Mucosa of rectum (tissue), 2 donors: ENCODE results near the gene GBX2.

Source experiments
- H3K27ac ChIP-seq, 2 donors: one replicate each; pipeline ENCODE4 v1.7.0; 2013; ENCODE audit warnings: inconsistent platforms in 2 of 2, low read depth in 2 of 2, low read length in 2 of 2
- H3K27me3 ChIP-seq, 2 donors: one replicate each; pipeline ENCODE4 v1.7.0; 2013; ENCODE audit warnings: low read length in 2 of 2; ENCODE audit not compliant: control insufficient read depth in 2 of 2, insufficient read depth in 2 of 2
- H3K36me3 ChIP-seq, 2 donors: one replicate each; pipeline ENCODE4 v1.7.0; 2013; ENCODE audit warnings: low read length in 2 of 2; ENCODE audit not compliant: control insufficient read depth in 2 of 2, insufficient read depth in 2 of 2
- H3K4me1 ChIP-seq, 2 donors: one replicate each; pipeline ENCODE4 v1.7.0; 2013; ENCODE audit warnings: low read length in 2 of 2, mild to moderate bottlenecking in 1 of 2; ENCODE audit not compliant: control insufficient read depth in 2 of 2, insufficient read depth in 2 of 2
- H3K4me3 ChIP-seq, 2 donors: one replicate each; pipeline ENCODE4 v1.7.0; 2013; ENCODE audit warnings: low read length in 2 of 2
- H3K9ac ChIP-seq, 2 donors: one replicate each; pipeline ENCODE4 v1.7.0; 2013; ENCODE audit warnings: low read length in 2 of 2, low read depth in 1 of 2, mild to moderate bottlenecking in 1 of 2
- H3K9me3 ChIP-seq, 2 donors: one replicate each; pipeline ENCODE4 v1.7.0; 2013; ENCODE audit warnings: low read length in 2 of 2; ENCODE audit not compliant: control insufficient read depth in 2 of 2
- donor health status: healthy.
- donor health status: Normal muscosa, but diverticular disease.

The GBX2 gene

DNA sequence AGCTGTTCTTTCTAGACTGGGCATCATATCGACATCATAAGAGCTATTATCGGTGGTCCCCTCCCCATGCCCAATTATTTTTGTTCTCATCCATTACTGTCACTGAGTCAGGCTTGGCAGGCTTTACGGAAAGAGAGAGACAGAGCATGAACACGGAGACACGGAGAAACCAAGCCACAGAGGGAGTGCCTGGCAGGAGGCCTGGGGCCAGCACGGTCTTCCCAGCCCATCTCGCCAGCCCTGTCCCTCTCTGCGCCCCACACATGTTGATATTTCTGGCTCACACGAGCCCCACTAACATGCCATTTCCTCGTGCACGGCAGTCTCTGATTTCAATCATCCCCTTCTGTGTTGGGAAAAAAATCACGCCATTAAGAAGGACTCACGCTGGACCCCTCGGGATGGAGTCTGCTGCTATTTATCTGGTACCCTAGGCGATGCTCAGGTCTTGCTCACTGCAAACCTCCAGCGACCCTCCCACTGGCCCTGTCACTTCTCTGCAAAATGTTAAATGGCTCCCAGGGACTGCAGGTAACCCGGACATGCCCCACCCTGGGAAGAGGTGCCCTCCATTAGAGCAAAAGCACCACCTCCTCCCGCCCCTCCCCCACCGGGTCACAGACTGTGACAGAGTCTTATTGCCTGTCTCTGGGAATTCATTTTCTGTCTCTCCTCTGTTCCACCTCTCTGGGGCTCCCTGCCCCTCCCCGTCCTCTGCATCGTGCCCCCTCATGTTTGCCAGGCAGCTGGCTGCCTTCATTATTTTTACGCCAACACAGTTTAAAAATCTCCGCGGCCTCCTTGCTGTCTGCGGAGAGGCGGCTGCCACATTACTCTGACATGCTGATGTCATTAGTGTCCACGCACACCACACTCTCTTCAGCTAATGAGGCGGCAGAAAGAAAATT lies 40.1 kb upstream of the GBX2 start:
- Histone ChIP-seq H3K4me3 (no peak overlapping the region), H3K27me3 (peaks cover 5 to 6% of the 10 kb centered on the region in 2 donors), H3K9ac (no peak overlapping the region), H3K36me3 (no peaks in the 10 kb centered on the region), H3K27ac (no peak overlapping the region), H3K4me1 (no peaks in the 10 kb centered on the region), H3K9me3 (peaks cover 0 to 5% of the 10 kb centered on the region in 2 donors)

DNA sequence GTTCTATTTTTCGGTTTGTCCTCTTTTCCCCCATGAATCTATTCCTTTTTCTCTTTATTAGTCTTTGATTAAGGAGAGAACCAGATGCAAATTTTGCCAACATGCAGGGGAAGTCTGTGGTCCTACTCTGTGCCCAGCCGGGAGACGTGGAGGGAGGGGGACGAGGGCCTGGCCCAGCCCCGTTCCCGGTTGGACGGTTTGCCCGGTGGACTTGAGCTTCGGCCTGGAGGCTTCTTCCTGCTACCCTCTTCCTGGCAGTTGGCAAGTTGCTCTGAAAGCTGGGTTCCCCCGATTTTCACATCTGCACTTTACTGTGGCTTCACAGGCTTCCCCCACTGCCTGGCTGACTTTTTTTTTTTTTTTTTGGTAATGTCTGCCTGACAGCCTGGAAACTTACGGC lies 39.3 kb upstream of the GBX2 start:
- H3K27ac ChIP-seq, result no peak overlapping the region
- peaks cover 5 to 6% of the 10 kb centered on the region in 2 donors for H3K27me3 ChIP-seq
- no peaks in the 10 kb centered on the region for H3K4me1 ChIP-seq
- no peak overlapping the region for H3K4me3 ChIP-seq
- no peaks in the 10 kb centered on the region for H3K36me3 ChIP-seq
- no peak overlapping the region for H3K9ac ChIP-seq
- peaks cover 0 to 5% of the 10 kb centered on the region in 2 donors for H3K9me3 ChIP-seq

DNA sequence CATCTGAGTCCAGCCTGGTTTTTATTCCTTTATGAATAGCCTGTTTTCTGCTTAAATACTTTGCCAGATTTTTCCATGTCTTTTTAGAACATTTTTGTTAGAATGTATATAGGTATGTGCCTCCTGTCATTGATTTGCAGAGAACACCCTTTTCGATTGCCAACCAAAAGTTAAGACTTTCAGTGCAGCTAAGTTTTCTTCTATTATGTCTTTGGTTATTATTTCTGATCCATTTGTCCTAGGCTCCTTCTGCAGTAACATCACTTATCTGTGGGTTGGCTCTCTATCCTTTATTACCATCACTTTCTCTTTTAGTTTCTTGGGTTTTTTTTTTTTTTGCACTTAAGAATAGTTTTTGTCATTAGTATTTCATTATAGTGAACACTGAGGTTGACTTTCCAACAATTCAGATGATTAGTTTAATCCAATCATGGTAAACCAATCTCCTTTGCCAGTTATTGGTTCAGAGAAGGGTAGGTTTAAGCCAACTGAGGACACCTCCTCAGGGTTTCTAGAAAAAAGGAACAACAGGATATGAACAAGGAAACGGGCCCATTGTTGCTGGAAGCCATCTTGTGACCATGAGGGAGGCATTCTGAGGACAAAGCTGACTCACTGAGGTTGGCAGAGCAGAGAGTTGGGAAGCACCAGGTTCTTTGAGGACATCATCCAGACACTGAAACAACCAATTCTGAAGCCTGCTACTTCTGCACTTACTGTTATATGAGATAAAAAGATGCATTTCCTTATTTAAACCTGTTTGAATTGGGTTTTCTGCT lies 37.9 kb upstream of the GBX2 start:
- no peak overlapping the region for H3K27ac ChIP-seq
- peaks cover 5 to 6% of the 10 kb centered on the region in 2 donors for H3K27me3 ChIP-seq
- H3K9ac ChIP-seq, result no peak overlapping the region
- H3K4me1 ChIP-seq, result no peaks in the 10 kb centered on the region
- peaks cover 0 to 5% of the 10 kb centered on the region in 2 donors for H3K9me3 ChIP-seq
- no peaks in the 10 kb centered on the region for H3K36me3 ChIP-seq
- H3K4me3 ChIP-seq, result no peak overlapping the region

DNA sequence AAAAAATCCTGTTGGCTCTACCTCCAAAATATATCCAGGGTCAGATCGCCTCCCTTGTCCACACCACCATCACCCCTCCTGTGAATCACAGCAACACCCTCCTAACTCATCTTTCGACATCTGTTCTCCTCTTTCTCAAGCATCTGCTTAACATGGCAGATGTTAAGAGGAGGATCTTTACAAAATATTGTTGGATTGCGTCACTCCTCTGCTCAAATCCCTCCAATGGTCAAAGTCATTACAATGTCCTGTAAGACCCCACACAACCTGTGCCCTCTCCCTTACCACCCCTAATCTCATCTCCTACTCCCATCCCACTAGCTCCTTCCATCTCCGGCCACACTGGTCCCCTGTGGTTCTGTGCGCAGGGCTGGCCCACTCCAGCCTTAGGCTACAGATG lies 36.8 kb upstream of the GBX2 start:
- H3K4me1 ChIP-seq, result no peaks in the 10 kb centered on the region
- peaks cover 0 to 5% of the 10 kb centered on the region in 2 donors for H3K9me3 ChIP-seq
- H3K4me3 ChIP-seq, result no peak overlapping the region
- H3K9ac ChIP-seq, result no peak overlapping the region
- no peaks in the 10 kb centered on the region for H3K36me3 ChIP-seq
- H3K27me3 ChIP-seq, result peaks cover 3 to 8% of the 10 kb centered on the region in 2 donors
- H3K27ac ChIP-seq, result no peak overlapping the region

DNA sequence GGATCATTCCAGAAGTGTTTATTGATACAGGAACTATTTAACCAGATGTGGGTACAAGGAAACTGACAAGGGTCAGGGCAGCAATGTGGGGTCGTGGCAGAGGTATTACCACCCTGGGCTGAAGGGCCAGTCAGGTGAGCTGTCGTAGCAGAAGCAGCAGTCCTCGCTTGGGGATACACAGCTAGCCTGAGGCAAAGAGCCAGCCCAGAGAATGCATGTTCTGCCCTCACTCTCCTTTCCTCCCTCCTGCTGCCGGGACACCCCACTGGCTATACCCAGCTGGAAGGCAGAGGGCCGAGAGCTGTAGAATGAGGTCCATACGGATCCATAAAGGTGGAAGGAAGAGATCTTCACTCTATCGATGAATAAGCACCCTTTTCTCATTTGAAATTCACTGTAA lies 32.2 kb upstream of the GBX2 start:
- Histone ChIP-seq H3K4me3 (no peak overlapping the region), H3K9me3 (peaks cover 0 to 3% of the 10 kb centered on the region in 2 donors), H3K9ac (no peak overlapping the region), H3K36me3 (no peaks in the 10 kb centered on the region), H3K4me1 (no peaks in the 10 kb centered on the region), H3K27ac (no peak overlapping the region), H3K27me3 (peaks cover 0 to 2% of the 10 kb centered on the region in 2 donors)

DNA sequence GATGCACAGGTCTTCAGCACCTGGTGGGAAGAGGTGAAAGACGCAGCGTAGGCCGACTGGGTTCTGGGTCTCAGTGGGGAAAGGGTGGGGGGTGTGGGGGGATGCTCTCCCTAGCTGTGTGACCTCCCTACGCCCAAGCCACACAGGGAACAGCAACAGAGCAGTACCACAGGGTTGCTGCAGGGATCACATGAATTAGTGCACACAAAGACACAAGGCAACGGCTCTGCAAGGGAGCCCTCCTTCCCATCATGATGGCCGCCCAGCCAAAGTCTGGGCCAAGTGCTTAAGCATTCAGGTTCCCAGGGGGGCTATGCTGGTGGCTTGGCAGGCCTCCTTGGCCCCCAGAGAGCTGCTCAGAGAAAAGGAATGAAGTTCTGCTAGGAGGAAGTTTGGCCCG lies 28.2 kb upstream of the GBX2 start:
- H3K27ac ChIP-seq, result no peak overlapping the region
- H3K4me1 ChIP-seq, result no peaks in the 10 kb centered on the region
- no peak overlapping the region for H3K4me3 ChIP-seq
- H3K27me3 ChIP-seq, result peaks cover 0 to 2% of the 10 kb centered on the region in 2 donors
- H3K9ac ChIP-seq, result no peak overlapping the region
- no peaks in the 10 kb centered on the region for H3K9me3 ChIP-seq
- no peaks in the 10 kb centered on the region for H3K36me3 ChIP-seq

DNA sequence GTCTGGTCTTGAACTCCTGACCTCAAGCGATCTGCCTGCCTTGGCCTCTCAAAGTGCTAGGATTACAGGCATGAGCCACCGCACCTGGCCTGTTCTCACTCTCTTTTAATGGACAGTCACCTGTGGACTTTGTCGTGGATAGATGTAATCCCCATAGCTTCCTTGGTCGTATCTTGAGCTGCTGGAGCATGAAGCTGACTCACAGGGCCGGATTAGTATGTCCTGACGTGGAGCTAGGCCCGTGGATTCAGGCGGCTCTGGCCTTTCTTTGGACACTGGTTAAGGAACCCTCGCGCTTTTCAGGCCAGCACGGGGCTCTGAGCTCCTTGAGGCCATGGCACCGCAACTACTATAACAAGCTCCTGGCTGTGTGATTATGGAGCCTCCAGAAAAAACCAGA lies 27.5 kb upstream of the GBX2 start:
- Histone ChIP-seq H3K27me3 (peaks cover 0 to 1% of the 10 kb centered on the region in 2 donors), H3K27ac (no peak overlapping the region), H3K4me3 (no peak overlapping the region), H3K4me1 (no peaks in the 10 kb centered on the region), H3K9ac (no peak overlapping the region), H3K36me3 (no peaks in the 10 kb centered on the region), H3K9me3 (no peaks in the 10 kb centered on the region)

DNA sequence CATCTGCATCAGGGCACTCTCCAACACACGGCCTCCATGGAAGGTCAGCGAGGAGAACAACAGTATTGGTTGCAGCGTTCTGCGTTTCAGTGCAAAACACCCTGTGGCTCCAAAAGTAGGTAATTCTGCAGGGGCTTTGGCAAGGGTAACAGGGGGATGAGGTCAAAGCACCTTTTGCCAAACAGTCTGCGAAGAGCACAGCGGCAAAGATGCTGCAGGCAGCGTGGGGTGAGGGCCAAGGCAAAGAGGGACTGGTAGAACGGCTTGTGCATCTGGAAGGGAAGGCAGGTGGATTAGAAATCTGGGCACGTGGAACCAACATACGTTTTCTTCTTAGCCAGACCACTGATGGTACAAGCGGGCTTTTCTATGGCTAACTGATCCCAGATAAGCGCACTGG lies 26.6 kb upstream of the GBX2 start:
- H3K9ac ChIP-seq, result no peak overlapping the region
- no peaks in the 10 kb centered on the region for H3K4me1 ChIP-seq
- no peaks in the 10 kb centered on the region for H3K36me3 ChIP-seq
- no peak overlapping the region for H3K4me3 ChIP-seq
- H3K27ac ChIP-seq, result no peak overlapping the region
- no peaks in the 10 kb centered on the region for H3K9me3 ChIP-seq
- peaks cover 0 to 4% of the 10 kb centered on the region in 2 donors for H3K27me3 ChIP-seq

DNA sequence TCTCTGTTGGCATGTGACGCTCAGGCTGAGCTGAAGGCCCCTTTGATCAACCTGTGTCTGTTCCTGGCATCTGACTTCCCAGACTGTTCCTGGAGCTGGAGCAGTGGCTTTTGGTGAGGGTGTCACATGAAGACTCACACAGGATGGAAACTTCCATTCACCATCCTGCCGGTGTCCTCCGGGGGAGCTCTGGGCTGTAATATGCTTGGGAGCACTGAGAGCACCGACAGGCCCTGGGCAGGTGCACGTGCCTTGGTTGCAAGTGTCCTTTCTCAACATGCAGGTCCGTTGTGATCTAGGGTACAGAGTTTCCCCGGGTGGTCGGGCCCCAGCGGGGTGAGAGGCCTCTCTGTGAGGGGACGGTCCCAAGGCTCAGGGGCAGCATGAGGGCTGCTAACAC lies 24.8 kb upstream of the GBX2 start:
- Histone ChIP-seq H3K36me3 (no peaks in the 10 kb centered on the region), H3K9ac (no peak overlapping the region), H3K27ac (no peak overlapping the region), H3K4me3 (no peak overlapping the region), H3K27me3 (peaks cover 0 to 4% of the 10 kb centered on the region in 2 donors), H3K9me3 (no peaks in the 10 kb centered on the region), H3K4me1 (no peaks in the 10 kb centered on the region)

DNA sequence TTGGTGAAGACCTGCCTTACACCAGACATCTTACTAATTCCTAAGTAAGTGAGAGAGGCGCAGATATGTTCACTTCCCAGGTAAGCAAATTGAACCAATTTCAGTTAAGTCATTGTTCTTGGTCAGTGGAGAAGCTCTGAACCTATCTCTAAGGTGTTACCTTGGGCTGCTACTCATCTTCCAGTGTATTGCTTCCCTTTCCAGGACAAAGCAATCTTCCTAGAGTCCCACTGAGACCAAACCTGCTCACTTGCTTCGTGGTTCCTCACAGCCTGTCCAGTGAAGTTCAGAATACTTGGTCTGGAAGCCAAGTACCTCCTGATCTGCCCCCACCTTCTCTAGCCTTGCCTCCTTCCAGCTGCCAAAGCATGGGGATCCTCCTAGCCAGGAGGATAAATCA lies 22.5 kb upstream of the GBX2 start:
- Histone ChIP-seq H3K4me1 (no peaks in the 10 kb centered on the region), H3K27me3 (peaks cover 6 to 7% of the 10 kb centered on the region in 2 donors), H3K4me3 (no peak overlapping the region), H3K27ac (no peak overlapping the region), H3K9ac (no peak overlapping the region), H3K9me3 (no peaks in the 10 kb centered on the region), H3K36me3 (no peaks in the 10 kb centered on the region)
